Measurements from ENCODE around the gene TCEANC2.
"Not testable (repeated sequence)": the region's sequence is repeated elsewhere in the genome, so short reads cannot be mapped to it uniquely, and the experiment has no call there.

The TCEANC2 gene

DNA sequence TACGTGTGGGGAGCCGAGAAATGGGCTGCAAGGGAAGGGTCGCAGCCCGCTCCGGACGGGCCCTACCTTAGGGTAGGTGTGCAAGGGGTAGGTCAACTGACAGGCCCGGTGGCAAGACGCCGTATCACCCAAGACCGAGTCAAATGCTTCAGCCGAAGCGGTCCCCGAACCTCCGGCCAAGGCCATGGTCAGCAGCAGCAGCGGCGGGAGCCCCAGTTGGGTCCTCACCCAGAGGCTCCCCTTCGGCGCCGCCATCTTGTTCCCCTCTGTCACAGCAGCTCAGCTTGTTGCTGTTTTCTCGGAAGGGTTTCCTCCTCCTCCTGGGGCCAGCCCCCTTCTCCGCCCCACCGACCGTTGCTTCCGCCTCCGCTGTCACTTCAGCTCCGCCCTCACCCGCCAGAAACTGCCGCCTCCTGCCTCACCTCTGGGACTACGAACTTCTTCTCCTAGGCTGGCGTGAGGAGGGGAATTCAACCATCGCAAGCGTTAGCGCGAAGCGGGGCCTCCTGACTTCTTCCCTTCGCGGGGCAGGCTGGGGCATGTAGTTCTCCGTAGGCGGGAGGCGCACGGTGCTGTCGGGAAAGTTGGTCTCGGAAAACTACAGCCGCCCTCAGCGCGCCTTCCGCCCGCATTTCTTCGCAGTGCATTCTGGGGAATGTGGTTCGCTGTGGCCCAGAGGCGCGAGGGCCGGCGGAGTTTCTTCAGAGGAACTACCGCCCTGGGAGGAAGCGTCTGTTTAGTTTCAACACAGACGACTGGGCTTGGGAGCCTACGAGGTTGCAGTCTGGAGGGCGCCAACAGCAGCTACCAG is at the start of gene TCEANC2, which contains the start of gene TMEM59:
Gene TCEANC2, plus strand, starts transcription at position 675 of the 811 bp plus-strand sequence. CDS start 815 bp downstream, outside the sequence.
Gene TMEM59, minus strand, starts transcription at position 271 of the 811 bp plus-strand sequence. Its CDS starts 16 bp downstream, at position 255.
- DNase-seq: peak; percentile 97

DNA sequence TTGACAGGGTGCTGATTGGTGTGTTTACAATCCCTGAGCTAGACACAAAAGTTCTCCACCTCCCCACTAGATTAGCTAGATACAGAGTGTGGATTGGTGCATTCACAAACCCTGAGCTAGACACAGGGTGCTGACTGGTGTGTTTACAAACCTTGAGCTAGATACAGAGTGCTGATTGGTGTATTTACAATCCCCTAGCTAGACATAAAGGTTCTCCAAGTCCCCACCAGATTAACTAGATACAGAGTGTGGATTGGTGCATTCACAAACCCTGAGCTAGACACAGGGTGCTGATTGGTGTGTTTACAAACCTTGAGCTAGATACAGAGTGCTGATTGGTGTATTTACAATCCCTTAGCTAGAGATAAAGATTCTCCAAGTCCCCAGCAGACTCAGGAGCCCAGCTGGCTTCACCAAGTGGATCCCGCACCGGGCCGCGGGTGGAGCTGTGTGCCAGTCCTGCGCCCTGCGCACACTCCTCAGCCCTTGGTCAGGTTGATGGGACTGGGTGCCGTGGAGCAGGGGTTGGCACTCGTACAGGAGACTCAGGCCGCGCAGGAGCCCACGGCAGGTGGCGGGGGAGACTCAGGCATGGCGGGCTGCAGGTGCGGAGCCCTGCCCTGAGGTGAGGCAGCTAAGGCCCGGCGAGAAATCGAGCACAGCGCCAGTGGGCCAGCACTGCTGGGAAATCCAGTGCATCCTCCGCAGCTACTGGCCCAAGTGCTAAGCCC is 49.5 kb upstream of the TCEANC2 start:
- not testable (repeated sequence) for DNase-seq

DNA sequence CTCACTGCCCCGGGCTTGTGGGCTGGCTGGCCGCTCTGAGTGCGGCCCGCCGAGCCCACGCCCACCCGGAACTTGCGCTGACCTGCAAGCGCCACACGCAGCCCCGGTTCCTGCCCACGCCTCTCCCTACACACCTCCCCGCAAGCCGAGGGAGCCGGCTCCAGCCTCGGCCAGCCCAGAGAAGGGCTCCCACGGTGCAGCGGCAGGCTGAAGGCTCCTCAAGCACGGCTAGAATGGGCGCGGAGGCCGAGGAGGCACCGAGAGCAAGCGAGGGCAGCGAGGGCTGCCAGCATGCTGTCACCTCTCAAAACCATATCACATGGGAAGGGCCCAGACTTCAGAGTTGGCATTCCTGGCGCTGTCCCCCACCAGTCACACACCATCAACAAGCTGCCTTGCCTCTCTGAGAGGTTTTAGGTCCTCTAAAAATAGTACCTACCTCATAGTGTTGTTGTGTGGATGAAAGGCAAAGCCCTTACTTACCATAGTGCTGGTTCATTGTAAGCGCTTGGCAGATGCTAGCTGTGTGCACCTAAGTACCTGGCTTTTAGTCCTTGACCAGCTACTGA is 48.8 kb upstream of the TCEANC2 start:
- DNase-seq: no peak

DNA sequence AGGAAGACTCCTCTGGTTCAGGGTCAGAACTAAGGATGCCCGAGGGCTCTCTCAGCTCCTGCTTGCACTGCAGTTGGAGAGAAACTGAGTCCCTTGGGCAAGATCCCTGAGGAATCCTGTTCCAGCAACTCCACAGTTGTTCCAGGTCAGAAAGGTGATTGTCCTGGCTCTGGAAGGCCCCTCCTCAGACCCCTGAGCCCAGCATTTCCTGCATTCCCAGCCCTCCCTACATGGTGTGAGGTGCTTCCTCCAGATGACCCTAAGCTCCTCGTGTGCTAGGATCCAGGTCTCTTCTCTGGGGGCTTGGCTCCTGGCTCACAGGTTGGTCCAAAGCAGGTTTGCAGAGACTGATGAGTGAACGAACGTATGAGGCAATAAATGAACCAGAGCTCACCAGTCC is 46.9 kb upstream of the TCEANC2 start:
- no peak for DNase-seq

DNA sequence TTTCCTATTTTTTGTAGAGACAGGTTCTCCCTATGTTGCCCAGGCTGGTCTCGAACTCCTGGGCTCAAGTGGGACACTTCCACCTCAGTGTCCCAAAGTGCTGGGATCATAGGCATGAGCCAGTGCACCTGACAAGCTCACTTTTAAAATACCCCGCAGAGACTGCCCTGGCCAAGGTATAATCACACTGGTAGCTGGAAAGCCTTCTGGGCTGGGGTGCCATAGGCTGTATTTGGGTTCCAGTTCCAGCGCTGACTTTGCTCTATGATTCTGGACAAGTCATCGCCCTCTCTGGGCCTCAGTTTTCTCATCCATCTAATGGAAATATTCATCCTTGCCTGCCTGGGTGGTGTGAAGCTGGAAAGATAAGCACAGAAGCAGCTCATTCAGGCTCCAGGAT is 45.8 kb upstream of the TCEANC2 start:
- no peak for DNase-seq

DNA sequence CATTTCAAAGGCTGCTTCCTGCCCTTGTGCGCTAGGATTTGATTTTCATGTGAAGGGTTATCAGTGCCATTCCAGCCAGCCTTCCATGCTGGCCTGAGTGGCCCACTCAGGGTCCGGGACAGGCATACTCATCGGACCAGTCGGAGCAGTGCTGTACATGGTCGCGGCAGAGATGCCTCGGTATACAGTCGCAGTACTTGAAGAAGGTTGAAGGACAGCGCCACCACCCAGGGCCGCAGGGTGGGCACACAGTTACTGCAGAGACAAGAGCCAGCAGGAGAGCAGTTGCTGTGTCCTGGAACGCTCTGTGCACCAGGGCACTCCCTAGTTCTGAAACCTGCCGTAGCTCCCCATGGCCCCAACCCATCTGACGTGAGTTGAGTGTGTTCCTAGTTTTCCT is 44.5 kb upstream of the TCEANC2 start:
- no peak for DNase-seq

DNA sequence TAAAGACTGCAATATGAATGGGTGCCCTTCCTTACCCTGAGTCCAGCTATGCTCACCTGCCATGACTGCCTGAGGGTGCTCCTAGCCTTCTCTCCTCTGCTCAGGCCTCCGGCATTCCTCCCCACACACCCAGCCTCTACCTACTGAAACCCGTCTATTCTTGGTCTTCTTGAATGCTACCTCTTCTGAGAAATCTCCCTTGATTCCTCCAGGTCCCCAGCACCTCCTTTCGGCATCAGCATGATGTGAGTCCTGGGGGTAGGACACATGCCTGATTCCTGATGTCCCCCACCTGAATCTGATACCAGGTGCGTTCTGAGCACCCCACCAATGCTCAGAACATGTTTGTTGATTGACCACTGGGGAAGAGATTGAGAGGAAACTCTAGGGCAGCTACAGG is 44.0 kb upstream of the TCEANC2 start:
- DNase-seq: no peak

DNA sequence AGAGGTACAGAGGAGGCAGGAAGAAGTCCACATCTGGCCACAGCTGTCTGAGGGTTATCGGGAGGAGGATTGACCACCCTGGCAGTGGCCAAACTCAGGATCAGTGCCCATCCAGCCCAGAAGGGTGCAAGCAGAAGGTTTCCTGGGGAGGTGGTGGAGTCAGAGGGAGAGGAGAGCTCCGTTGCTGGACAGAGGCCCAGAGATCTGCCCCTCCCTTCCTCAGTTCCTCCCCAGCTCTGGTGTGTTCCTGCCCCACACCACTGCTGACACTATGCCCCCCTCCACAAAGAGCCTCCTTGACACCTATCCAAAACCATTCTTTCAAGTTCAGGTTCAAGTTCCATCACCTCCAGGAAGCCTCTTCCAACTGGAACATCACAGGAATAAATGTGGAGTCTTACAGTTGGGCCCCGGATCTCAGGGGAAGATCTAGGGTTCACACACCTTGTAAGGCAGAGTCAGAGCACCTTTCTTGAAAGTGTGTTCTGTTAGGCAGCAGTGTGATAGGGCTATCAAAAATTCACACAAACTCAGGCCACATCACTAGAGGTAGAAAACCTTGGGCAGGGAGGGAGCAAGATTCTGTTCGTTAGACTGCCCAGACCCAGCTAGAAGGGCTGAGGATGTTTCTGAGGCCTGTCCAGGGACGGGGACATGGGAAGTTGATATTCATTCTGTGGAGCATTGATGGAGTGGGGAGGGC is 42.8 kb upstream of the TCEANC2 start:
- no peak for DNase-seq

DNA sequence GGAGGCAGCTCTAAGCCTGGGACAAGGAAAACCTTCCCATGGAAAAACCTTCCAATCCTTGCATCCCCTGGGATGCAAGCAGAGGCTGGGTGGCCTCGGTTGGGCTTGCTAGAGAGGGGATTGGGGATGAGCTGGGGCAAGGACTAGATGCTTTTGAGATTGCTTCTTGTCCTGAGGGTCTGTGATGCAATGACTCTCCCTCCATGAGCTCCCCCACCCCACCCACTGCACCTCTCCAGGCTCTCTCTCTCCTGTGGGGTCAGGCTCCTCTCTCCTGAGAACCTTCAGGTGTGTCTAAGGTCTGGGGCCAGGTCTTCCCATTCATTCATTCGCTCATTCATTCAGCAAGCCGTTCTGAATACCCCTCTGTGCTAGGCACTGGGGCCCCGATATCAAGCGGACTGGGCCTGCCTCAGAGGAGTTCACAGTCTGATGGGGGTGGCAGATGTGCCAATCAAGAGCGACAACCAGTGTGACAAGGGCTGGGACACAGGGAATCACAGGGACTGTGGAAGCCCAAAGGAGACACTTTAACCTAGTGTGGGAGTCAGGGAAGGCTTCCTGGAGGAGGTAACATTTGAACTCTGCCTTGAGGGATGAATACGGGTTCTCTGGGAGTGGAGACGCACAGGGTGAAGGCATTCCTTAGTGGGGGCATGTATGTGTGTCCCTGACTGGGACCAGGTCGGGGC is 41.9 kb upstream of the TCEANC2 start:
- no peak for DNase-seq

DNA sequence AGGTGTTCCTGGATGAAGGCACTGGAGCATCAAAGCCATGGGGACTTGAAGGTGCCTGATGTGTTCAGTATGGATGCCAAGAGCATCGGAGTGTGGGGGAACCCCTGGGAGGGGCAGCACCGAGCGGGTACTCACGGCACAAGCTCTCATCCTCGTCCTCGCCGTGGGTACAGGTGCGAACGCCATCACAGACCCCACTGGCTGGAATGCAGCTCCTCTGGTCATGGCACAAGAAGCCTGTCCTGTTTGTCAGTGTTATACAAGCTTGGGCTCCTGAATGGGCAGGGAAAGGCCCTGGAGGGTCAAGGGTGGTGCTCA is 41.4 kb upstream of the TCEANC2 start:
- DNase-seq: no peak

DNA sequence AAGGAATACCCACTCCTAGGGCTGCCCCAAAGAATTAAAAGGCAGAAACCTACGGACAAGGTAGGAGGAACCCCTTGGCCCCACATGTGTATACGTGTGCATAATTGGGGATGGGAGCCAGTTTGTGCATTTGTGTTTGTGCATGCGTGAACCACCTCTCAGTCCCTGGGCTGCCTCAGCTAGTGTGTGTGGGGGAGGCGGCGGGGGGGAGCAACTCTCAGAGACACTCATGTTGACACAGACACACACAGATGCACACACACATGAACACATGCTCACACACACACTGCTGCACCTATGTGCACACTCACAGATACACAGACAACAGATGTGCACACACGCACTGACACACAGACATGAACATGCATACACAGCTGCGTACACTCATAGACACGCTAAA is 40.5 kb upstream of the TCEANC2 start:
- DNase-seq: no peak

DNA sequence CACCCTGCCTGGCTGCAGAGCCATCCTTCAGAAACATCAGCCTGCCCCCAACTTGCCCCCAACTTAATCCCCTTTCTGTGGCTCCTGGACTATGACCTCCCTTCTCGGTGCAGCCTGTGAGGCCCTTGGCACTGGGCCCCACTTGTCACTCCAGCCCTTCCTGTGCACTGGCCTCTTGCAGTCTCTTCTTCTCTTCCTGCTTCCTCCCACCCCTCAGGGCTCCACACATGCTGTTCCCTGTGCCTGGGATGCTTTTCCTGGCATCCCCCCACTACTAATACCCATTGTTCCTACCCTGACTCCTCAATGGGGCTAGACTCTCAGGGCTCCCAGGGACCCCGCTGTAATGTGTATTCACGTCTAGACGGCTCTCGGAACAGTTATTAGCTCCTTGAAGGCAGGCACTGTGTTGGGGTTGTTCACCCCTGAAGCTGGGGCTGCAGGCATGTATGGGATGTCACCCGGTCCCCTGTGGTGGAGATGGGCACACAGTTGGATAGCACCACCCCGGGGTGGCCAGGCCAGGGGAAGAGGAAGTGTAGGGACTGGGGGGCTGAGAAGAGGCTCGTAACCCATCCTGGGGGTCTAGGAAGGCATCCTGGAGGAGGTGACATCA is 39.9 kb upstream of the TCEANC2 start:
- DNase-seq: no peak

DNA sequence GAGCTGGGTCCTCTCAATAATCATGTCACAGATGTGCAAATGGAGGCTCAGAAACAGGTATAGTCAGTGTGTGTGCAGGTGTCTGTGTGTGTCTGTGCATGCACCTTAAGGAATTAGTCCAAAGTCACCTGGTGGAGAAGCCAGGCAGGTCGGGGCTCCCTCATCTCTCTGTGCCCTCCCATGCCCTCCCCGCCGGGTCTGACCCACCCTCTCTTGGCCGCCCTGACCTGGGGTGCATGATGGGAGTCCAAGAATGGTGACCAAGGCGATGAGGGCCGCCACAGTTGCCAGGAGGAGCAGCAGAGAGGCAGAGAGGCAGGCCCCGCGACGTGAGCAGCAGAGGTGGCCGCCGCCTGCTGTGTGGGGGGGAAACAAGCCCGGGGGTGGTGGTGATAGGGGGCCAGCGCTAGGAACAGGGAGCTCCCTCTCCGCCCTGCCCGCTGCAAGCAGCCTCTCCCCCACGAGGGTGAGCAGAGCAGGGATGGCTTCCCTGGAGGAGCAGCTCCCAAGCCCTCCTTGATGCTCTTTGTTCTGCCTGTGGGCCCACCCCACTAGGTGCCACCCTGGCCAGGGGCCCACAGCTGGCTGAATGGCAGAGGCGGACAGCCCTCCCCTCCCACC is 39.3 kb upstream of the TCEANC2 start:
- no peak for DNase-seq

DNA sequence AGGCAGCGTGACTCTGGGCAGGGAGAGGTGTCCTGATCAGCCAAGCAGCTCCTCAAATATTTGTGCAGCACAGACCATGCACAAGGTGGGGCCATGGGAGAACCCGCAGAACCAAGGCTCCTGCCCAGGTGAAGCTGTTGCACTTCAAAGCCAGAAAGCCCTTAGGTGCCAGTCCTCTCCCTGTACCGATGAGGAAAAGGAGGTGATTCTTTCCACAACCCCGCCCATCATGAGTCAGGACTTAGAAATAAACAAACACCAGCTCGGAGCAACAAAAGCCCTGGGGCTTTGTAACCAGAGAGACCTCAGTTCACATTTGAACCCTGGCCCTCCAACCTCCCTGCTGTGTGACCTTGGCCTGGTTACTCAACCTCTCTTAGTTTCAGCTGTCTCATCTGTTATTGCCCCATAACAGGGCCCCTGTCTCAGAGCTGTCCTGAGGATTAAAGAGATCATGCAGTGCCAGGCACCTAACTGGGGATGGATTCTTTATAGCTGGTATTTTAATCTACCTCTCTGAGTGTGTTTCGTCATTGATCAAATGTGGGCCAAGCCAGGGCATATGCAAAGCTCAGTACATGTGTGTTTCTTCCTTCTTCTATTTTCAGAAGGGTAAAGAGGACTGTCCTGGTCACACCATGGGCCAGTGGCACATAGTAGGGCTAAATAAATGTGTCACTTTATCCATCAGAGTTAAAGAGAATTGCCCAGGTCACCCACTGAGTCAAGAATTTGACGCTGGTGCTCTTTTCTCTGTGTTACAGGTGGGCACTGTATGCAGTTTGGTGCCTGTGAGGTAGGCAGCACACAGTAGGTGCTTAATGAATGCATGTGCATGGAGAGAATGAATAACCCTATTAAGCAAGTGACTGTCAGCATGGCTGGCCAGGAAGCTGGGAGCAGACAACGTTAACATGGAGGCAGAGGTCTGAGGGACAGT is 36.8 kb upstream of the TCEANC2 start:
- no peak for DNase-seq

DNA sequence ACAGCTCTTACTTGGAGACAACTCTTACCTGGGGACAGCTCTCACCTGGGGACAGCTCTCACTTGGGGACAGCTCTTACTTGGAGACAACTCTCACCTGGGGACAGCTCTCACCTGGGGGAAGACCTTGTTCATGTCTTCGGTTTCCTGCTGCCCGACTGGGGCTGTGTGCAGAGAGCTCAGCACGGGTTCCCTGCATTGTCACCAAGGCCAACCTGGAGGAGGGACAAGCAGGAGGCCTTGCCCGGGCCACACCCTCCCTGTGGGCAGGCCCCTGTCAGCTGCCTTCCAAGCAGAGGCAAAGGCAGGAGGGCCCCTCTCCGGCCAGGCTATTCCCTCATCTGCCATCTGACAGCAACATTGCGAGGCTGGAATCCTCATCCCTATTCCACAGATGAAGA is 35.4 kb upstream of the TCEANC2 start, which contains the start of gene LDLRAD1:
Gene LDLRAD1, minus strand, starts transcription at position 208 of the 400 bp plus-strand sequence. Its CDS starts 74 bp downstream, at position 134.
- DNase-seq: no peak

DNA sequence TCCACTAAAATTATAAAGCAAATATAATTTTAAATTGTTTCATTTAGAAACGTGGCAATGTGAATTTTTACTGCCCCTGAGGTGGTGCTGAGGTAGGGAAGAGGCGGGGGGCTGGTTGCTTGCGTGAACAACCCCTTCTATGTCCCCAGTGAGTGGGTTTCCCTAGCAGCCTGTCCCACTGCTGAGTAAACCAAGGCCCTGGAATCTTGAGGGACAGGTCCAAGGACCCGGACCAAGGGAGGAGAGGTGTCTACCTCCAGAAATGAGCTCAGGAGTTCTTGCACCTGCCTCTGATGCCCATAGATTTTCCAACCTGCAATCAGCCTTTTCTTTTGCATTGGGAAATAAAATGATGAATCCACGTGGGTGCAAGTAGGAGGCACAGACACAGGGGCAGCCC is 34.8 kb upstream of the TCEANC2 start:
- no peak for DNase-seq

DNA sequence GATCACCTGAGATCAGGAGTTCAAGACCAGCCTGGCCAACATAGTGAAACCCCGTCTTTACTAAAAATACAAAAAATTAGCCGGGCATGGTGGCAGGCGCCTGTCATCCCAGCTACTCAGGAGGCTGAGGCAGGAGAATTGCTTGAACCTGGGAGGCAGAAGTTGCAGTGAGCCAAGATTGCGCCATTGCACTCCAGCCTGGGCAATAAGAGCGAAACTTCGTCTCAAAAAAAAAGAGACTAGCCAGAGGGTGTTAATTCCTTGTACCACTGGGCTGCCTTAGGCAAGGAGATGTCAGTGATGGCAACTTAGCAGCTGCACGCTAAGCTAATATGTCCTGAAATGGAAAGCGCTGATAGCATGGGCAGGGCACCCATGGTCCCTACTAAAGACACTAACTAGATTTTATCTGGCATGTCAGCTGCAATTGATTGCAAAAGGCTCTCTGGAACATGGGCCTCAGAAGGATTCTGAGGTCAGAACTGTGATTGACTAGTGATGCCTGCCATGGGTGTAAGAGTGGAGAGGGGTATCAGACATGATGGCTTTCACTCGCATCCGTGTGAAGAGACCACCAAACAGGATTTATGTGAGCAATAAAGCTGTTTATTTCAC is 33.7 kb upstream of the TCEANC2 start:
- DNase-seq: not testable (repeated sequence)

DNA sequence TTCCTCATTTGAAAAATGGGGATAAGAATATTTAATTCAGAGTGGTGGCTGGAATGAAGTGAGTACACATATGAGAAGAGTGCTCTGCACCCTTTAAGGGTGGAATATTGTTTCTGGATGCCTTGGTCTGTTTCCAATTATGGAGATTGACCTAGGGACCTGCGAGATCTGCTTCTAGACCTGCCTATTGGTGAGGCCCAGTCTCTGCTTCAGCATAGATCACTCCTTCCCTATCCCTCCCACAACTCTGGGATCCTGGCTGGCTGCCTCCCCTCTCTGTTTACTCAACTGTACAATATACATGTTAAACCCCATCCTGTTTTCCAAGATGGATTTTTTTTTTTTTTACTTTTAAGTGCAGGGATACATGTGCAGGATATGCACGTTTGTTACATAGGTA is 29.1 kb upstream of the TCEANC2 start:
- DNase-seq: no peak

DNA sequence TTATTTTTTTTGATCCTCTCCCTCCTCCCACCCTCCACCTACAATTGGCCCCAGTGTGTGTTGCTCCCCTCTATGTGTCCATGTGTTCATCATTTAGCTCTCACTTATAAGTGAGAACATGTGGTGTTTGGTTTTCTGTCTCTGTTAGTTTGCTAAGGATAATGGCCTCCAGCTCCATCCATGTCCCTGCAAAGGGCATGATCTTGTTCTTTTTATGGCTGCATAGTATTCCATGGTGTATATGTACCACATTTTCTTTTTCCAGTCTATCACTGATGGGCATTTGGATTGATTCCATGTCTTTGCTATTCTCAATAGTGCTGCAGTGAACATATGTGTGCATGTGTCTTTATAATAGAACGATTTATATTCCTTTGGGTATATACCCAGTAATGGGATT is 28.6 kb upstream of the TCEANC2 start:
- not testable (repeated sequence) for DNase-seq

DNA sequence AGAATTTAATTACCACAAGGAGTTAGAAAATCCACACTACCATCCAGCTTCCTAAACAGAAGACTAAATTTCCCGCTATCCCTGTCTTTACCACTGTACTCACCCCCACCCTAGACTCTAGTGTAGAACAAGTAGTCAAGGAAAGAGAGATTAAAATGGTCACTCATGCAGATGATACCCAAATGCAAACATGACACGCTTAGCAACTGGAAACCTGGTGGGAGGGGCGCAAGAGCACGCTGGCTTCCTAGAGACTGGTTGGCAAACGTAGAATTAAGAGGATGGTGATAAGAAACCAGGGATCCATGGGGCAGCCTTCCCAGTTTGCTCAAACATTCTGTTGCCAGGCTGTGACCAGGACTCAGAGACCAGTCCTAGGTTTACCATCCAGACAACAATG is 25.6 kb upstream of the TCEANC2 start:
- no peak for DNase-seq

All from activated effector memory CD4-positive, alpha-beta T cell treated with Interleukin-2 at 50 U/mL for 16 hours (primary cell).